ENCODE results near the gene UPK2. TPM values are rescaled to one million over a fixed set of nuclear protein-coding genes. Genes with fewer than 3 reads are reported as not detected.

UPK2 gene
- total and polyA plus RNA-seq, 10 donors, result 0.09 to 0.13 TPM; not detected in 8

- H3K9me3 ChIP-seq, result no peaks in the 10 kb centered on the region
- peaks cover 0 to 8% (median 0%) of the 10 kb centered on the region in 6 donors for H3K36me3 ChIP-seq
- H3K4me1 ChIP-seq, result peaks cover 65 to 95% (median 86%) of the 10 kb centered on the region in 6 donors
- H3K27me3 ChIP-seq (replicated peaks in 1 of 7), result no peaks in the 10 kb centered on the region
- H3K4me3 ChIP-seq, result peak overlapping the region; percentile 75 to 95 (median 88)
- intact Hi-C loops (cut with DNase I; ENCODE audit: low total_unique reads), result no loop called here
- TF ChIP-seq CTCF (IDR thresholded peaks at IDR 0.05 in 8 of 11, conservative IDR thresholded peaks at IDR 0.05 in 3 of 11), result no peak
- TF ChIP-seq POLR2A (IDR thresholded peaks at IDR 0.05), result no peak
- no peak for TF ChIP-seq POLR2AphosphoS5 (IDR thresholded peaks at IDR 0.05)
- H3K27ac ChIP-seq, result peak overlapping the region; percentile 55 to 98 (median 92)
- peak; percentile 72 for DNase-seq
- WGBS, 5 donors, result 54 to 72% (median 61%) methylated on average over 7 to 9 of the region's 9 CpGs
These were observed 33.1 kb upstream of the UPK2 start for GRCh38 chr11:118922745-118923627.

GRCh38 chr11:118923721-118924587, 32.1 kb upstream of the UPK2 start:
- intact Hi-C loops (cut with DNase I; ENCODE audit: low total_unique reads), result no loop called here

GRCh38 chr11:118924591-118925585, 31.2 kb upstream of the UPK2 start:
- intact Hi-C loops (cut with DNase I; ENCODE audit: low total_unique reads), result no loop called here
- H3K4me3 ChIP-seq, result peak overlapping the region; percentile 75 to 95 (median 88)
- TF ChIP-seq CTCF (IDR thresholded peaks at IDR 0.05 in 8 of 11, conservative IDR thresholded peaks at IDR 0.05 in 3 of 11) (peak in 1 of 11 experiments; percentile 8), POLR2A (IDR thresholded peaks at IDR 0.05) (no peak), POLR2AphosphoS5 (IDR thresholded peaks at IDR 0.05) (peak in 2 of 3 donors; percentile 30 to 50)
- H3K36me3 ChIP-seq, result peaks cover 0 to 8% (median 0%) of the 10 kb centered on the region in 6 donors
- peak; percentile 92 for DNase-seq
- peaks cover 53 to 94% (median 77%) of the 10 kb centered on the region in 6 donors for H3K4me1 ChIP-seq
- 0 to 2% (median 1%) methylated on average over 26 to 45 of the region's 45 CpGs for WGBS, 5 donors
- peak overlapping the region; percentile 55 to 98 (median 92) for H3K27ac ChIP-seq
- no peaks in the 10 kb centered on the region for H3K9me3 ChIP-seq
- H3K27me3 ChIP-seq (replicated peaks in 1 of 7), result no peaks in the 10 kb centered on the region

More at GRCh38 chr11:118923721-118924587, 32.1 kb upstream of the UPK2 start:
- no peaks in the 10 kb centered on the region for H3K9me3 ChIP-seq
- H3K27me3 ChIP-seq (replicated peaks in 1 of 7), result no peaks in the 10 kb centered on the region
- H3K4me3 ChIP-seq, result peak overlapping the region; percentile 75 to 95 (median 88)
- H3K27ac ChIP-seq, result peak overlapping the region; percentile 55 to 98 (median 92)
- TF ChIP-seq POLR2A (IDR thresholded peaks at IDR 0.05), result no peak
- TF ChIP-seq POLR2AphosphoS5 (IDR thresholded peaks at IDR 0.05), result no peak
- no peak for TF ChIP-seq CTCF (IDR thresholded peaks at IDR 0.05 in 8 of 11, conservative IDR thresholded peaks at IDR 0.05 in 3 of 11)
- peaks cover 0 to 8% (median 0%) of the 10 kb centered on the region in 6 donors for H3K36me3 ChIP-seq
- DNase-seq, result no peak
- H3K4me1 ChIP-seq, result peaks cover 61 to 95% (median 84%) of the 10 kb centered on the region in 6 donors
- 10 to 30% (median 18%) methylated on average over 7 of the region's 7 CpGs for WGBS, 5 donors
